Measurements from ENCODE around the gene SESTD1. TPM values are rescaled to one million over a fixed set of nuclear protein-coding genes. Genes with fewer than 3 reads are reported as not detected.

SESTD1 gene
- polyA plus RNA-seq, 3 donors, result 25.3 to 44.4 (median 25.3) TPM

DNA sequence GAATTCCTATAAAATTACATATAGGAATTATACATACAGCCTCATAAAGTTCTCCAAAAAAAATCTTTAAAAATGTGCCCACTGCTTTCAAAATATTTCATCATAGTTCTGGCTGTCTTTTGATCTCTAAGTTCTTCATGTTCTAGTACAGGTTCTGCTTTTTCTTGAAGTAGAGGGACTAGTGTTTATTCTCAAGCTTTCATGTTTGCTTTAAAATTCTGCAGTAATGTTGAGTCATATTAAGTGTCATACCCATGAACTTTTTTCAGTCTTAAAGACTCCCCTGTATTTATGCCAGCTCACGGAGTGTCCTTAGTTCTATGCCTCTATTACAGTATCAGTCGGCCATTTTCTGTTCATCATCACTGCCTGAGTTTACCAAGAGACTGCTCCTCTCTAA, 159.9 kb downstream of the SESTD1 start:
- peak; percentile 18 to 59 (median 37) for DNase-seq
- Histone ChIP-seq H3K9ac (ENCODE audit: insufficient read depth, low read length, poor library complexity, severe bottlenecking) (no peak overlapping the region), H2AFZ (ENCODE audit: insufficient read depth, low read depth, low read length, poor library complexity, severe bottlenecking) (no peak overlapping the region), H3K27ac (ENCODE audit: low read depth in 1 of 2, low read length in 2 of 2) (peak overlapping the region in 1 of 2 donors; percentile 37), H3K4me2 (replicated peaks; ENCODE audit: extremely low read depth, low read length, poor library complexity, severe bottlenecking) (no peak overlapping the region), H3K4me3 (replicated peaks in 1 of 3; ENCODE audit: low read depth in 2 of 3, low read length in 3 of 3) (no peak overlapping the region), H3K36me3 (replicated peaks in 1 of 2; ENCODE audit: control insufficient read depth in 1 of 2, insufficient read depth in 2 of 2, low read length in 2 of 2) (peaks cover 21 to 40% of the 10 kb centered on the region in 2 donors), H3K4me1 (ENCODE audit: control insufficient read depth in 1 of 2, insufficient read depth in 2 of 2, low read length in 2 of 2) (no peaks in the 10 kb centered on the region), H3K27me3 (ENCODE audit: control insufficient read depth in 2 of 2, insufficient read depth in 2 of 2, low read length in 2 of 2) (no peaks in the 10 kb centered on the region), H3K79me2 (ENCODE audit: insufficient read depth, low read length) (no peaks in the 10 kb centered on the region), H4K20me1 (ENCODE audit: insufficient read depth, low read length) (no peaks in the 10 kb centered on the region), H3K9me3 (replicated peaks in 1 of 2; ENCODE audit: control insufficient read depth in 1 of 2, insufficient read depth in 1 of 2, low read length in 2 of 2) (no peaks in the 10 kb centered on the region)
- Mint-ChIP-seq H3K9me3 (no peaks in the 10 kb centered on the region), H3K27me3 (ENCODE audit: low read depth in 3 of 3) (peaks cover 0 to 2% (median 0%) of the 10 kb centered on the region in 3 donors), H3K27ac (peak overlapping the region; percentile 3 to 87 (median 11)), H3K36me3 (peaks cover 36 to 38% of the 10 kb centered on the region in 2 donors), H3K4me1 (peaks cover 12% of the 10 kb centered on the region), H3K4me3 (no peak overlapping the region)
- intact Hi-C loops (cut with micrococcal nuclease), result no loop called here
- TF ChIP-seq, protein P1, sequence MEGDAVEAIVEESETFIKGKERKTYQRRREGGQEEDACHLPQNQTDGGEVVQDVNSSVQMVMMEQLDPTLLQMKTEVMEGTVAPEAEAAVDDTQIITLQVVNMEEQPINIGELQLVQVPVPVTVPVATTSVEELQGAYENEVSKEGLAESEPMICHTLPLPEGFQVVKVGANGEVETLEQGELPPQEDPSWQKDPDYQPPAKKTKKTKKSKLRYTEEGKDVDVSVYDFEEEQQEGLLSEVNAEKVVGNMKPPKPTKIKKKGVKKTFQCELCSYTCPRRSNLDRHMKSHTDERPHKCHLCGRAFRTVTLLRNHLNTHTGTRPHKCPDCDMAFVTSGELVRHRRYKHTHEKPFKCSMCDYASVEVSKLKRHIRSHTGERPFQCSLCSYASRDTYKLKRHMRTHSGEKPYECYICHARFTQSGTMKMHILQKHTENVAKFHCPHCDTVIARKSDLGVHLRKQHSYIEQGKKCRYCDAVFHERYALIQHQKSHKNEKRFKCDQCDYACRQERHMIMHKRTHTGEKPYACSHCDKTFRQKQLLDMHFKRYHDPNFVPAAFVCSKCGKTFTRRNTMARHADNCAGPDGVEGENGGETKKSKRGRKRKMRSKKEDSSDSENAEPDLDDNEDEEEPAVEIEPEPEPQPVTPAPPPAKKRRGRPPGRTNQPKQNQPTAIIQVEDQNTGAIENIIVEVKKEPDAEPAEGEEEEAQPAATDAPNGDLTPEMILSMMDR (IDR thresholded peaks at IDR 0.05), result no peak
- WGBS (ENCODE audit: insufficient coverage), result 63% methylated on average over 1 of the region's 2 CpGs

DNA sequence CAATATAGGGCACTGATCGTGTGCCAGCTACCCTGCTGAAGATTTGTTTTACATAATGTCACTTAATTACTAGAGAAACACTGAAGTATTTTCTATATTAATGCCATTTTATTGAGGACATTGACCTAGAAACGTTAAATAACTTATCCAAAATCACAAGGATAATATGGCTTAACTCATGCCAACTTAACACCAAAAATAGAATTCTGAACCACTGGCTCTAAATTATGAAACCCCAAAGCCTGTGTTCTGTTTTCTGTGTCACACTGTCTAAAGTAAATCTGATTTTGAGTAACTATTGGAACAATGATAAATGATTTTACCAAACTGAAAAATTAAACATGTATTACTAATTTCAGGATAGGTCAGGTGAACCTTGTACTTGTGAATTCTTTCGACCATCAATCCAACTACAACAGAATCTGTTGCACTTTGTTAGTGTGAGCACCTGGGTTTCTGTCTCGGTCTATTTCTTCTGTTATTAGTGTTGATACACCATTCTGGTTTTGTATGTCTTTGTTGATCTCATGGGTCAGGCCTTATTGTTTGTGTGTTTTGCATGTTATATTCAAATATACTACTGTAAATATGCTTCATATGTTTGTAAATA, 166.4 kb downstream of the SESTD1 start:
- Histone ChIP-seq H3K79me2 (ENCODE audit: insufficient read depth, low read length) (no peaks in the 10 kb centered on the region), H4K20me1 (ENCODE audit: insufficient read depth, low read length) (no peaks in the 10 kb centered on the region), H3K36me3 (replicated peaks in 1 of 2; ENCODE audit: control insufficient read depth in 1 of 2, insufficient read depth in 2 of 2, low read length in 2 of 2) (no peaks in the 10 kb centered on the region), H3K4me1 (ENCODE audit: control insufficient read depth in 1 of 2, insufficient read depth in 2 of 2, low read length in 2 of 2) (no peaks in the 10 kb centered on the region), H3K27ac (ENCODE audit: low read depth in 1 of 2, low read length in 2 of 2) (no peak overlapping the region), H3K9me3 (replicated peaks in 1 of 2; ENCODE audit: control insufficient read depth in 1 of 2, insufficient read depth in 1 of 2, low read length in 2 of 2) (no peaks in the 10 kb centered on the region), H3K4me3 (replicated peaks in 1 of 3; ENCODE audit: low read depth in 2 of 3, low read length in 3 of 3) (no peak overlapping the region), H3K27me3 (ENCODE audit: control insufficient read depth in 2 of 2, insufficient read depth in 2 of 2, low read length in 2 of 2) (no peaks in the 10 kb centered on the region), H3K4me2 (replicated peaks; ENCODE audit: extremely low read depth, low read length, poor library complexity, severe bottlenecking) (no peak overlapping the region), H3K9ac (ENCODE audit: insufficient read depth, low read length, poor library complexity, severe bottlenecking) (no peak overlapping the region), H2AFZ (ENCODE audit: insufficient read depth, low read depth, low read length, poor library complexity, severe bottlenecking) (no peak overlapping the region)
- Mint-ChIP-seq H3K27ac (no peak overlapping the region), H3K36me3 (peaks cover 0 to 5% of the 10 kb centered on the region in 2 donors), H3K4me1 (peaks cover 7% of the 10 kb centered on the region), H3K9me3 (peaks cover 0 to 5% (median 2%) of the 10 kb centered on the region in 7 donors), H3K4me3 (no peak overlapping the region), H3K27me3 (ENCODE audit: low read depth in 3 of 3) (peaks cover 0 to 2% (median 0%) of the 10 kb centered on the region in 3 donors)
- WGBS (ENCODE audit: insufficient coverage), result no CpG with 5 or more reads among the region's 4 CpGs
- TF ChIP-seq, protein P1 (IDR thresholded peaks at IDR 0.05), result no peak
- DNase-seq, result no peak
- intact Hi-C loops (cut with micrococcal nuclease), result no loop called here

Data from CD14-positive monocyte (primary cell).